K562 (cell line): ENCODE measurements around the gene PCLAF. TPM values are rescaled to one million over a fixed set of nuclear protein-coding genes. Genes with fewer than 3 reads are reported as not detected.

Experiments
- ASH1L ChIP-seq: fragments of 450-650 bp; IDR thresholded peaks from 2 replicates; pipeline ENCODE4 v1.6.1; 2018; ENCODE audit warnings: borderline replicate concordance, mild to moderate bottlenecking, low read depth; ENCODE audit not compliant: partially characterized antibody
- ATF1 ChIP-seq, 2 experiments: fragments of 450-650 bp in 1 of 2; IDR thresholded peaks; 2 replicates each; pipeline ENCODE4 v1.6.1; 2016; ENCODE audit warnings: missing compliant biosample characterization in 1 of 2, missing genetic modification characterization in 1 of 2
- CTBP1 ChIP-seq: fragments of 450-650 bp; IDR thresholded peaks from 2 replicates; pipeline ENCODE4 v1.6.1; 2016; ENCODE audit warnings: borderline replicate concordance
- ID3 ChIP-seq, 2 experiments: fragments of 250-450 bp in 1 of 2; fragments of 450-650 bp in 1 of 2; sonication (Bioruptor Pico) in 1 of 2; IDR thresholded peaks; 2 replicates each; pipeline versions ENCODE4 v1.6.1 to v1.8.0; 2016 to 2021; ENCODE audit warnings: mild to moderate bottlenecking in 2 of 2, moderate library complexity in 2 of 2, missing compliant biosample characterization in 1 of 2, missing genetic modification characterization in 1 of 2
- POLR2AphosphoS5 ChIP-seq: IDR thresholded peaks from 2 replicates; pipeline ENCODE4 v1.6.1; 2011; ENCODE audit warnings: mild to moderate bottlenecking, low read depth, low read length, moderate library complexity; ENCODE audit not compliant: control insufficient read depth, insufficient read depth
- ZNF184 ChIP-seq: sonication (generic); formaldehyde crosslinking; IDR thresholded peaks from 2 replicates; pipeline ENCODE4 v1.5.0; 2020; ENCODE audit warnings: missing genetic modification reagents
- ZNF445 ChIP-seq: fragments of 250-450 bp; sonication (Bioruptor Pico); IDR thresholded peaks from 2 replicates; pipeline ENCODE4 v1.4.0; 2020; ENCODE audit warnings: low read depth, mild to moderate bottlenecking, moderate library complexity
- polyA plus RNA-seq, 8 experiments: library from polyadenylated mRNA; depleted of rRNA in 4 of 8; stranded (reverse) in 5 of 8; unstranded in 3 of 8; fragments of >200 nt; fragmentation: Nextera tagmentation in 2 of 8; fragmentation: Illumina TruSeq in 1 of 8; extraction: Ambion mirVana in 2 of 8; extraction: Trizol in 1 of 8; gene quantifications; 2 replicates each; pipeline versions ENCODE4 v1.2.1 to v1.2.3, GENCODE V29; 2011 to 2014; ENCODE audit warnings: inconsistent platforms in 1 of 8, missing spikeins in 1 of 8
- total RNA-seq, 7 experiments: library from RNA; depleted of rRNA in 6 of 7; stranded (reverse); fragments of >200 nt in 6 of 7; fragmentation: Illumina TruSeq in 2 of 7; extraction: Trizol in 2 of 7; gene quantifications; 2 replicates each; pipeline versions ENCODE4 v1.2.1 to v1.2.3, GENCODE V29; 2011 to 2021; ENCODE audit warnings: low replicate concordance in 1 of 7
- TF ChIP-seq, protein P1 (sequence below): sonication (generic); formaldehyde crosslinking; IDR thresholded peaks from 2 replicates; pipeline ENCODE4 v1.4.0; 2020; ENCODE audit warnings: mild to moderate bottlenecking, missing genetic modification reagents

The PCLAF gene
- total and polyA plus RNA-seq, 9 of the 15 experiments (the other 6 are each of a cell fraction or from before 2014, with no cell fraction given), result 112 to 881 (median 360) TPM

DNA sequence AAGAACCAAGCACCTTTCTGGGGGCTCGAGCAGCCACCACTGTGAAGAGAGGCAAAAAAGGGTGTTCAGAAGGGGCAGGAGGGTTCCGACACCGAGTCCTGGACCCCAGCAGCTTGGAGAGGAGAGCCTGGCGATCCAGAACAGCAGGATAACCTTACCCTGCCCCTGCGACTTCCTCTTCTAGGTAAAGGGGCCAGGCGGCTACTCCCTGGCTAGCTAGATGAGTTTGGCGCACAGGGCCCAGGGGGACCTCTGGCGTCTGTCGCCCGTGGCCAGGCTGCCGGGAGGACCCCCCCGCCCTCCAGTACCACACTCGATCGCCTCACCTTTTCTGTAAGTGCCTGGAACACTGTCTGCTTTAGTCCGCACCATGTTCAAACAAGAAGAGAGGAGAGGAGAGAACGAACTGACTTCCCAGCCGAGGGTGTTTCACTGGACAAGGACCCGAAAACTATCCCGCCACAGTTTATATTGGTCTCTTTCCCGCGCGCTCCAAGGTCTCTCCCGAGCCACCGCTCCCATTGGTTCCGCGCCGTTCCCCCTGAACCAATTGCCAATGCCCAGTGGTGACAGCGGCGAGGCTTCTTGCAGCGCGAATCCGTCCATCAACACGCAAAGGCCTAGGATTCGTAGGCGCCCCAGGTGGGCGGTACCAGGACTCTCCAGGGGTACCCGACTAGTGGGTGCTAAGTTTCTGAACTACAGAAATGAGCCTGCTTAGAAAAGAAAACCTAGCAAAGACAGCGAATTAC, at the start of gene PCLAF (continued):
- TF ChIP-seq, protein P1, sequence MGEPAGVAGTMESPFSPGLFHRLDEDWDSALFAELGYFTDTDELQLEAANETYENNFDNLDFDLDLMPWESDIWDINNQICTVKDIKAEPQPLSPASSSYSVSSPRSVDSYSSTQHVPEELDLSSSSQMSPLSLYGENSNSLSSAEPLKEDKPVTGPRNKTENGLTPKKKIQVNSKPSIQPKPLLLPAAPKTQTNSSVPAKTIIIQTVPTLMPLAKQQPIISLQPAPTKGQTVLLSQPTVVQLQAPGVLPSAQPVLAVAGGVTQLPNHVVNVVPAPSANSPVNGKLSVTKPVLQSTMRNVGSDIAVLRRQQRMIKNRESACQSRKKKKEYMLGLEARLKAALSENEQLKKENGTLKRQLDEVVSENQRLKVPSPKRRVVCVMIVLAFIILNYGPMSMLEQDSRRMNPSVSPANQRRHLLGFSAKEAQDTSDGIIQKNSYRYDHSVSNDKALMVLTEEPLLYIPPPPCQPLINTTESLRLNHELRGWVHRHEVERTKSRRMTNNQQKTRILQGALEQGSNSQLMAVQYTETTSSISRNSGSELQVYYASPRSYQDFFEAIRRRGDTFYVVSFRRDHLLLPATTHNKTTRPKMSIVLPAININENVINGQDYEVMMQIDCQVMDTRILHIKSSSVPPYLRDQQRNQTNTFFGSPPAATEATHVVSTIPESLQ (CRISPR knock-in tag), result peak; percentile 48; the same call in 1 of the 2 replicates
- TF ChIP-seq POLR2AphosphoS5 (peak; percentile 95), CTBP1 (no peak; the same call in 1 of the 2 replicates), ZNF184 (CRISPR knock-in tag) (no peak), ATF1 (CRISPR knock-in tag; IDR thresholded peaks at IDR 0.05) (no peak), ATF1 (tag; IDR thresholded peaks at IDR 0.05) (peak; percentile 94), ID3 (CRISPR knock-in tag; IDR thresholded peaks at IDR 0.05) (no peak), ID3 (tag; IDR thresholded peaks at IDR 0.05) (peak; percentile 31; the same call in 1 of the 2 replicates), ASH1L (peak; percentile 97), ZNF445 (CRISPR knock-in tag) (no peak)
